Endothelial cell of umbilical vein (primary cell): ENCODE results near the gene KAZN. TPM values are rescaled to one million over a fixed set of nuclear protein-coding genes. Genes with fewer than 3 reads are reported as not detected.

Experiments
- BruUV-seq: library from RNA; stranded (reverse); fragments of 400-500 nt; replicated peaks from 2 replicates; lab custom pipeline; 2021; lab: Mats Ljungman, UMichigan
- CTCF ChIA-PET: fragments of 300-600, 350-600 bp; sonication (Branson Sonifier 250); formaldehyde crosslinking; loops from one replicate; lab custom pipeline; 2021; ENCODE audit warnings: antibody characterized with exemption, inconsistent platforms; lab: Charles Lee
- POLR2A ChIA-PET: fragments of 300-600, 350-600 bp; sonication (Branson Sonifier 250); formaldehyde crosslinking; loops from one replicate; lab custom pipeline; 2021; ENCODE audit warnings: antibody characterized with exemption, inconsistent platforms; lab: Charles Lee
- DNase-seq: peaks from one replicate; pipeline ENCODE4 v3.0.0-alpha.2; 2011; ENCODE audit warnings: low read depth, low spot score
- FAIRE-seq: peaks from 2 replicates; lab custom pipeline; 2011; peaks lifted over from hg19 to GRCh38; lab: Jason Lieb, UNC
- H2AFZ ChIP-seq: 2 replicates; pipeline ENCODE4 v1.6.0; 2012; ENCODE audit warnings: low read depth, low read length, control low read depth, inconsistent platforms
- H3K27ac ChIP-seq: 2 replicates; pipeline ENCODE4 v1.5.1; 2011; ENCODE audit warnings: low read depth, mild to moderate bottlenecking, control low read depth, low read length, moderate library complexity; ENCODE audit not compliant: insufficient read depth
- H3K27me3 ChIP-seq, 2 experiments: 2 replicates each; pipeline versions ENCODE4 v1.6.0 to v1.6.1; 2011; ENCODE audit warnings: low read length in 2 of 2, mixed read lengths in 1 of 2; ENCODE audit not compliant: control insufficient read depth in 2 of 2, insufficient read depth in 2 of 2
- H3K36me3 ChIP-seq, 2 experiments: 2 replicates in 1 of 2; 3 replicates in 1 of 2; pipeline ENCODE4 v1.5.1; 2011; ENCODE audit warnings: low read length in 2 of 2, mild to moderate bottlenecking in 1 of 2, moderate library complexity in 1 of 2; ENCODE audit not compliant: control insufficient read depth in 2 of 2, insufficient read depth in 2 of 2; ENCODE audit errors: extremely low read depth in 1 of 2
- H3K4me1 ChIP-seq: 3 replicates; pipeline ENCODE4 v1.5.1; 2011; ENCODE audit warnings: mild to moderate bottlenecking, low read length; ENCODE audit not compliant: control insufficient read depth, insufficient read depth; ENCODE audit errors: extremely low read depth
- H3K4me2 ChIP-seq: 2 replicates; pipeline ENCODE4 v1.6.1; 2011; ENCODE audit warnings: low read length, control low read depth, mixed read lengths; ENCODE audit not compliant: insufficient read depth
- H3K4me3 ChIP-seq, 3 experiments: fragments of 200-600 bp in 1 of 3; sonication (generic), shearing (Covaris generic) in 1 of 3; replicated peaks in 1 of 3; 2 replicates each; pipeline ENCODE4 v1.5.1; 2011 to 2016; ENCODE audit warnings: control low read depth in 3 of 3, low read length in 3 of 3, mild to moderate bottlenecking in 2 of 3, inconsistent platforms in 1 of 3, low read depth in 1 of 3, moderate library complexity in 1 of 3; ENCODE audit not compliant: insufficient read depth in 1 of 3
- H3K79me2 ChIP-seq: 2 replicates; pipeline ENCODE4 v1.6.0; 2012; ENCODE audit warnings: low read length, inconsistent platforms; ENCODE audit not compliant: control insufficient read depth, insufficient read depth
- H3K9ac ChIP-seq: replicated peaks from 2 replicates; pipeline ENCODE3; 2011; ENCODE audit warnings: low read length, control low read depth; ENCODE audit not compliant: insufficient read depth; ENCODE audit errors: extremely low read depth
- H3K9me1 ChIP-seq: replicated peaks from 3 replicates; pipeline ENCODE4 v1.6.0; 2011; ENCODE audit warnings: mild to moderate bottlenecking, low read length; ENCODE audit not compliant: control insufficient read depth, insufficient read depth; ENCODE audit errors: extremely low read depth
- H3K9me3 ChIP-seq: replicated peaks from 2 replicates; pipeline ENCODE4 v1.5.1; 2012; ENCODE audit warnings: low read length, inconsistent platforms; ENCODE audit not compliant: control insufficient read depth, insufficient read depth
- H4K20me1 ChIP-seq: replicated peaks from 2 replicates; pipeline ENCODE3; 2011; ENCODE audit warnings: mild to moderate bottlenecking, low read length; ENCODE audit not compliant: control insufficient read depth, insufficient read depth; ENCODE audit errors: extremely low read depth
- EZH2 ChIP-seq: IDR thresholded peaks from 2 replicates; pipeline ENCODE4 v1.6.1; 2012; ENCODE audit warnings: borderline replicate concordance, low read depth, mild to moderate bottlenecking, moderate library complexity, low read length, inconsistent platforms; ENCODE audit not compliant: severe bottlenecking
- FOS ChIP-seq: IDR thresholded peaks from 2 replicates; pipeline ENCODE4 v1.6.1; 2011; ENCODE audit warnings: mild to moderate bottlenecking, low read length, moderate library complexity, borderline replicate concordance; ENCODE audit not compliant: insufficient read depth
- GATA2 ChIP-seq: IDR thresholded peaks from 2 replicates; pipeline ENCODE4 v1.7.0; 2011; ENCODE audit warnings: low read depth, mild to moderate bottlenecking, moderate library complexity, mixed read lengths, low read length; ENCODE audit not compliant: insufficient read length, insufficient read depth
- JUN ChIP-seq: IDR thresholded peaks from 2 replicates; pipeline ENCODE4 v1.6.1; 2011; ENCODE audit warnings: borderline replicate concordance, low read depth; ENCODE audit not compliant: insufficient read length, insufficient read depth
- MYC ChIP-seq: IDR thresholded peaks from one replicate; pipeline ENCODE4 v1.6.1; 2011; ENCODE audit warnings: mild to moderate bottlenecking, low read depth, low read length
- POLR2A ChIP-seq: IDR thresholded peaks from 2 replicates; pipeline ENCODE4 v1.6.1; 2012; ENCODE audit warnings: low read depth, mild to moderate bottlenecking, control low read depth, low read length
- POLR2AphosphoS5 ChIP-seq: IDR thresholded peaks from 2 replicates; pipeline ENCODE4 v1.6.1; 2012; ENCODE audit warnings: low read depth, mild to moderate bottlenecking, control low read depth, low read length, moderate library complexity; ENCODE audit not compliant: insufficient read depth
- dilution Hi-C: fragments of 300-500 bp; cut with MboI; formaldehyde crosslinking; loops from one replicate; pipeline ENCODE4 v1.15.0; 2019; ENCODE audit warnings: low sequenced_read_pairs; ENCODE audit not compliant: extremely low pct_ligation_motif_present
- intact Hi-C: fragments of 100-400 bp; cut with micrococcal nuclease; formaldehyde crosslinking; loops from one replicate; pipeline ENCODE4 v1.10.0; 2022
- polyA plus RNA-seq, 4 experiments: library from polyadenylated mRNA; depleted of rRNA in 3 of 4; stranded (reverse) in 3 of 4; unstranded in 1 of 4; fragments of >200 nt; gene quantifications; 2 replicates each; pipeline versions ENCODE4 v1.2.1 to v1.2.3, GENCODE V29; 2011 to 2012; ENCODE audit warnings: missing spikeins in 1 of 4
- total RNA-seq: library from RNA; stranded (reverse); gene quantifications from 2 replicates; pipeline ENCODE4 v1.2.3, GENCODE V29; 2021
- TF ChIP-seq, protein P1 (sequence below): IDR thresholded peaks from 2 replicates; pipeline ENCODE4 v1.6.1; 2011; ENCODE audit not compliant: insufficient read depth, insufficient read length
- TF ChIP-seq, protein P2 (sequence below), 2 donors: IDR thresholded peaks; 1 replicate in 1 of 2; 2 replicates in 1 of 2; pipeline ENCODE4 v1.5.1; 2011; ENCODE audit warnings: low read length in 2 of 2, mild to moderate bottlenecking in 2 of 2, moderate library complexity in 2 of 2, control low read depth in 1 of 2, inconsistent platforms in 1 of 2, low read depth in 1 of 2; ENCODE audit not compliant: insufficient read depth in 1 of 2; ENCODE audit errors: extremely low read depth in 1 of 2

Gene KAZN
- total and polyA plus RNA-seq, 2 donors (not counting 3 experiments of a cell fraction or from before 2014, with no cell fraction given): 1.6 to 5.8 TPM

DNA sequence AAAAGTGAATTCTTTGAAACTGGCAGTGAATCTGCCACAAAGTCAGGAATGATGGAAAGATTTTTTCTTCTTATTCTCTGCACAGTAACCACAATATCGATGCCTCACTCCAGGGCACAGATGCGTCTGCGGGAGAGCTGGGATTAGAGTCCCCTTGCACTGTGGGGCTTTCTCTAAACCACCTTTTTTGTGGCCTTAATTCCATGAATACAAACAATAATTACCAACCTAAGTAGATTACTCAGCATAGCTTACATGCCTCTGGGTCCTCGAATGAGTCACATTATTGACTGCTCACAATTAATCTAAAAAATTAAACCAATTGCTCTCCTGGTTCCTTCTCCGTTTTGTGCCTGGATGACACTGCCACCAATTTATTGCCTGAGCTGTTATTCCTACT, 125.8 kb downstream of the KAZN start:
- no peak for FAIRE-seq
- no peaks in the 10 kb centered on the region for H3K27me3 ChIP-seq
- no peaks in the 10 kb centered on the region for H3K9me3 ChIP-seq
- no peaks in the 10 kb centered on the region for H3K9me1 ChIP-seq
- H2AFZ ChIP-seq: no peak overlapping the region
- no peak overlapping the region for H3K4me2 ChIP-seq
- H4K20me1 ChIP-seq: no peaks in the 10 kb centered on the region
- ChIA-PET POLR2A (no interaction called here), CTCF (no interaction called here)
- no peaks in the 10 kb centered on the region for H3K4me1 ChIP-seq
- BruUV-seq: no TSS peak
- H3K36me3 ChIP-seq: no peaks in the 10 kb centered on the region
- no peak overlapping the region for H3K9ac ChIP-seq
- intact Hi-C loops (no loop called here), dilution Hi-C loops (no loop called here)
- TF ChIP-seq, protein P1, sequence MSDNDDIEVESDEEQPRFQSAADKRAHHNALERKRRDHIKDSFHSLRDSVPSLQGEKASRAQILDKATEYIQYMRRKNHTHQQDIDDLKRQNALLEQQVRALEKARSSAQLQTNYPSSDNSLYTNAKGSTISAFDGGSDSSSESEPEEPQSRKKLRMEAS: no peak
- TF ChIP-seq POLR2AphosphoS5 (no peak), FOS (no peak), JUN (no peak), EZH2 (no peak), GATA2 (no peak), POLR2A (no peak), MYC (no peak)
- TF ChIP-seq, protein P2, sequence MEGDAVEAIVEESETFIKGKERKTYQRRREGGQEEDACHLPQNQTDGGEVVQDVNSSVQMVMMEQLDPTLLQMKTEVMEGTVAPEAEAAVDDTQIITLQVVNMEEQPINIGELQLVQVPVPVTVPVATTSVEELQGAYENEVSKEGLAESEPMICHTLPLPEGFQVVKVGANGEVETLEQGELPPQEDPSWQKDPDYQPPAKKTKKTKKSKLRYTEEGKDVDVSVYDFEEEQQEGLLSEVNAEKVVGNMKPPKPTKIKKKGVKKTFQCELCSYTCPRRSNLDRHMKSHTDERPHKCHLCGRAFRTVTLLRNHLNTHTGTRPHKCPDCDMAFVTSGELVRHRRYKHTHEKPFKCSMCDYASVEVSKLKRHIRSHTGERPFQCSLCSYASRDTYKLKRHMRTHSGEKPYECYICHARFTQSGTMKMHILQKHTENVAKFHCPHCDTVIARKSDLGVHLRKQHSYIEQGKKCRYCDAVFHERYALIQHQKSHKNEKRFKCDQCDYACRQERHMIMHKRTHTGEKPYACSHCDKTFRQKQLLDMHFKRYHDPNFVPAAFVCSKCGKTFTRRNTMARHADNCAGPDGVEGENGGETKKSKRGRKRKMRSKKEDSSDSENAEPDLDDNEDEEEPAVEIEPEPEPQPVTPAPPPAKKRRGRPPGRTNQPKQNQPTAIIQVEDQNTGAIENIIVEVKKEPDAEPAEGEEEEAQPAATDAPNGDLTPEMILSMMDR (IDR thresholded peaks at IDR 0.05; ENCODE audit: extremely low read depth in 1 of 2, insufficient read depth in 1 of 2, low read depth in 1 of 2, low read length in 2 of 2): no peak
- H3K27ac ChIP-seq: no peak overlapping the region
- DNase-seq: no peak
- no peaks in the 10 kb centered on the region for H3K79me2 ChIP-seq
- H3K4me3 ChIP-seq: no peak overlapping the region
